ENCODE data around the gene KCNE4. TPM values are rescaled to one million over a fixed set of nuclear protein-coding genes. Genes with fewer than 3 reads are reported as not detected.
A peak's percentile ranks its signal among the peaks of the same experiment; 100 is the strongest.

Gene KCNE4
- total RNA-seq, 1 donor from 2014 or later, result 9.2 TPM

- no peaks in the 10 kb centered on the region for H3K36me3 Mint-ChIP-seq
- peak overlapping the region; percentile 63 for H3K4me3 Mint-ChIP-seq
- no peaks in the 10 kb centered on the region for H3K9me3 Mint-ChIP-seq
- peaks cover 76% of the 10 kb centered on the region for H3K4me1 Mint-ChIP-seq
- TF ChIP-seq CTCF (IDR thresholded peaks at IDR 0.05; ENCODE audit: unreplicated experiment), result no peak
- H3K27ac Mint-ChIP-seq, result peak overlapping the region; percentile 90
- H3K27me3 Mint-ChIP-seq (ENCODE audit: low read depth), result no peaks in the 10 kb centered on the region
- no peak for DNase-seq (ENCODE audit: low spot score in 2 of 2, unreplicated experiment in 2 of 2)
Observed at GRCh38 chr2:223054193-223054781, 2.3 kb downstream of the KCNE4 start.

- peaks cover 80% of the 10 kb centered on the region for H3K4me1 Mint-ChIP-seq
- H3K9me3 Mint-ChIP-seq, result no peaks in the 10 kb centered on the region
Observed at GRCh38 chr2:223055140-223055539, 3.1 kb downstream of the KCNE4 start.

GRCh38 chr2:223055836-223056235, 3.8 kb downstream of the KCNE4 start:
- TF ChIP-seq CTCF (IDR thresholded peaks at IDR 0.05; ENCODE audit: unreplicated experiment), result no peak
- Mint-ChIP-seq H3K36me3 (no peaks in the 10 kb centered on the region), H3K4me1 (peaks cover 83% of the 10 kb centered on the region), H3K27me3 (ENCODE audit: low read depth) (no peaks in the 10 kb centered on the region), H3K9me3 (no peaks in the 10 kb centered on the region), H3K4me3 (peak overlapping the region; percentile 55), H3K27ac (peak overlapping the region; percentile 96)
- DNase-seq (ENCODE audit: low spot score in 2 of 2, unreplicated experiment in 2 of 2), result no peak

More at GRCh38 chr2:223055140-223055539, 3.1 kb downstream of the KCNE4 start:
- DNase-seq (ENCODE audit: low spot score in 2 of 2, unreplicated experiment in 2 of 2), result no peak
- Mint-ChIP-seq H3K4me3 (peak overlapping the region; percentile 33), H3K27me3 (ENCODE audit: low read depth) (no peaks in the 10 kb centered on the region), H3K36me3 (no peaks in the 10 kb centered on the region), H3K27ac (peak overlapping the region; percentile 77)
- no peak for TF ChIP-seq CTCF (IDR thresholded peaks at IDR 0.05; ENCODE audit: unreplicated experiment)

- TF ChIP-seq CTCF (IDR thresholded peaks at IDR 0.05; ENCODE audit: unreplicated experiment), result no peak
- H3K4me1 Mint-ChIP-seq, result peaks cover 81% of the 10 kb centered on the region
- H3K27me3 Mint-ChIP-seq (ENCODE audit: low read depth), result no peaks in the 10 kb centered on the region
- H3K36me3 Mint-ChIP-seq, result no peaks in the 10 kb centered on the region
- DNase-seq (ENCODE audit: low spot score in 2 of 2, unreplicated experiment in 2 of 2), result no peak
- peak overlapping the region; percentile 95 for H3K27ac Mint-ChIP-seq
- no peak overlapping the region for H3K4me3 Mint-ChIP-seq
- H3K9me3 Mint-ChIP-seq, result no peaks in the 10 kb centered on the region
Observed at GRCh38 chr2:223056701-223057418, 4.9 kb downstream of the KCNE4 start.

- H3K27ac Mint-ChIP-seq, result peak overlapping the region; percentile 95
- H3K4me1 Mint-ChIP-seq, result peaks cover 81% of the 10 kb centered on the region
- H3K36me3 Mint-ChIP-seq, result no peaks in the 10 kb centered on the region
- no peak overlapping the region for H3K4me3 Mint-ChIP-seq
- no peak for DNase-seq (ENCODE audit: low spot score in 2 of 2, unreplicated experiment in 2 of 2)
- no peaks in the 10 kb centered on the region for H3K9me3 Mint-ChIP-seq
- TF ChIP-seq CTCF (IDR thresholded peaks at IDR 0.05; ENCODE audit: unreplicated experiment), result no peak
- H3K27me3 Mint-ChIP-seq (ENCODE audit: low read depth), result no peaks in the 10 kb centered on the region
Observed at GRCh38 chr2:223057569-223057968, 5.6 kb downstream of the KCNE4 start.

Measured in mesothelial cell of epicardium (in vitro differentiated cells).